Measurements from ENCODE around the gene CDK1.
"Not testable (repeated sequence)": the region's sequence is repeated elsewhere in the genome, so short reads cannot be mapped to it uniquely, and the experiment has no call there.

CDK1 gene

GRCh38 chr10:60816628-60817397 lies 38.5 kb downstream of the CDK1 start:
- Mint-ChIP-seq H3K9me3 (no peaks in the 10 kb centered on the region), H3K4me1 (ENCODE audit: low read depth) (peaks cover 8% of the 10 kb centered on the region), H3K4me3 (no peak overlapping the region), H3K27me3 (no peaks in the 10 kb centered on the region), H3K36me3 (ENCODE audit: low read depth) (no peaks in the 10 kb centered on the region), H3K27ac (no peak overlapping the region)
- no peak for DNase-seq

GRCh38 chr10:60817398-60817805 lies 39.1 kb downstream of the CDK1 start:
- DNase-seq: no peak
- H3K27ac Mint-ChIP-seq: no peak overlapping the region
- no peaks in the 10 kb centered on the region for H3K27me3 Mint-ChIP-seq
- H3K9me3 Mint-ChIP-seq: no peaks in the 10 kb centered on the region
- no peak overlapping the region for H3K4me3 Mint-ChIP-seq
- no peaks in the 10 kb centered on the region for H3K36me3 Mint-ChIP-seq (ENCODE audit: low read depth)
- H3K4me1 Mint-ChIP-seq (ENCODE audit: low read depth): peaks cover 8% of the 10 kb centered on the region

- H3K4me1 Mint-ChIP-seq (ENCODE audit: low read depth): peaks cover 8% of the 10 kb centered on the region
- no peaks in the 10 kb centered on the region for H3K36me3 Mint-ChIP-seq (ENCODE audit: low read depth)
- no peak overlapping the region for H3K4me3 Mint-ChIP-seq
- DNase-seq: no peak
- no peak overlapping the region for H3K27ac Mint-ChIP-seq
- no peaks in the 10 kb centered on the region for H3K27me3 Mint-ChIP-seq
- no peaks in the 10 kb centered on the region for H3K9me3 Mint-ChIP-seq
These were observed 40.0 kb downstream of the CDK1 start for GRCh38 chr10:60818134-60818770.

GRCh38 chr10:60819271-60819670 lies 41.0 kb downstream of the CDK1 start:
- Mint-ChIP-seq H3K36me3 (ENCODE audit: low read depth) (no peaks in the 10 kb centered on the region), H3K4me1 (ENCODE audit: low read depth) (peaks cover 8% of the 10 kb centered on the region), H3K27ac (no peak overlapping the region), H3K27me3 (no peaks in the 10 kb centered on the region), H3K9me3 (no peaks in the 10 kb centered on the region), H3K4me3 (no peak overlapping the region)
- no peak for DNase-seq

DNA sequence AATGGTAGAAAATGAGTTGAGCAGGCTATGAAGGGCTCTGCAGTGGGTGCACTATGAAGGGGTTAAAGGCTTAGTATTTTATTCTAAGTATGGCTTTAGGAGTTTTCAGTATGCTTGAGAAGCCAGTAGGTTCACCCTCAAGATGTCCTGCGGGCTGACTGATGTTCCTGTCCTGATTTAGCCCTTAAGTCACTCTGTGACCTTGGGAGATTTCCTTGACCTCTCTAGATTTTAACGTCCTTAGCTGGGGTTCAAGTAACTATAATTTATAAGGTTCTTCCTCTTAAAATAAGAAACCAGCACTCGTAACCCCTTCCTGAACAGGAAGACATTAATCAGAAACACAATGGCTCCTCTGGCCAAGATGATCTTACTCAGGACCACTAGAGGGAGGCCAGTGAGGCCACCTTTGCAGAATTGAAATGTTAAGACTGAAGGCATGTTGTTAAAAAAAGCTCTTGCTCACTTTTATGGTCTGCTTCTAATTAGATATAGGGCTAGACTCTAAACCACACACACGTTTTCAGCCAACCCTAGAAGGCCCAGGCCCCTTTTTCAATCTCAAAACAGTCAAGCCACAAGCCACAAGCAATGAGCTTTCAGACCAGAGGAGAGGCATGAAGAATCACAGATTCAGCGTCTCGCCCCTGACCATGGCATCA lies 41.9 kb downstream of the CDK1 start:
- H3K4me1 Mint-ChIP-seq (ENCODE audit: low read depth): peaks cover 8% of the 10 kb centered on the region
- no peaks in the 10 kb centered on the region for H3K36me3 Mint-ChIP-seq (ENCODE audit: low read depth)
- H3K4me3 Mint-ChIP-seq: no peak overlapping the region
- DNase-seq: no peak
- no peaks in the 10 kb centered on the region for H3K27me3 Mint-ChIP-seq
- H3K27ac Mint-ChIP-seq: no peak overlapping the region
- H3K9me3 Mint-ChIP-seq: no peaks in the 10 kb centered on the region

DNA sequence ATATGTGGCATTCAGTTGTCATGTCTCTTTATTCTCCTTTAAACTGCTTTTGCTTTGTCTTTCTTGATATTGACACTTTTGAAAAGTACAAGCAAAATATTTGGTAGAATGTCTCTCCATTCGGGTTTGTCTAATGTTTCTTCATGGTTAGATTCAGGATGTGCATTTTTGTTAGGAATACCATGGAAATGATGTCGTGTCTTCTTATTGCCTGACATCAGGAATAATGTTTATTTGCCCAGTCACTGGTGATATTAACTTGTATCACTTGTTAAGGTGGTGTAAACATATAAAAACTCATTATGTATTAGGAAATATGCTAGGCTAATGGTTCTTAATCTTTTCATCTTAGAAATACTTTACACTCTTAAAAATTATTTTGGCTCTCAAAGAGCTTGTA lies 43.4 kb downstream of the CDK1 start:
- DNase-seq: no peak
- H3K9me3 Mint-ChIP-seq: no peaks in the 10 kb centered on the region
- peaks cover 7% of the 10 kb centered on the region for H3K27me3 Mint-ChIP-seq
- H3K36me3 Mint-ChIP-seq (ENCODE audit: low read depth): no peaks in the 10 kb centered on the region
- H3K4me1 Mint-ChIP-seq (ENCODE audit: low read depth): peaks cover 4% of the 10 kb centered on the region
- H3K27ac Mint-ChIP-seq: no peak overlapping the region
- H3K4me3 Mint-ChIP-seq: no peak overlapping the region

- Mint-ChIP-seq H3K36me3 (ENCODE audit: low read depth) (no peaks in the 10 kb centered on the region), H3K9me3 (no peaks in the 10 kb centered on the region), H3K4me3 (no peak overlapping the region), H3K27ac (no peak overlapping the region), H3K27me3 (peaks cover 9% of the 10 kb centered on the region), H3K4me1 (ENCODE audit: low read depth) (peaks cover 6% of the 10 kb centered on the region)
- no peak for DNase-seq
These were observed 44.5 kb downstream of the CDK1 start for GRCh38 chr10:60822809-60823208.

- no peaks in the 10 kb centered on the region for H3K9me3 Mint-ChIP-seq
These were observed 45.0 kb downstream of the CDK1 start for GRCh38 chr10:60823324-60823723.

GRCh38 chr10:60825520-60825919 lies 47.2 kb downstream of the CDK1 start:
- Mint-ChIP-seq H3K4me1 (ENCODE audit: low read depth) (peaks cover 12% of the 10 kb centered on the region), H3K27ac (no peak overlapping the region), H3K9me3 (no peaks in the 10 kb centered on the region), H3K36me3 (ENCODE audit: low read depth) (no peaks in the 10 kb centered on the region), H3K27me3 (peaks cover 9% of the 10 kb centered on the region), H3K4me3 (no peak overlapping the region)
- no peak for DNase-seq

More at GRCh38 chr10:60823324-60823723, 45.0 kb downstream of the CDK1 start:
- Mint-ChIP-seq H3K27ac (no peak overlapping the region), H3K4me1 (ENCODE audit: low read depth) (peaks cover 11% of the 10 kb centered on the region), H3K36me3 (ENCODE audit: low read depth) (no peaks in the 10 kb centered on the region), H3K4me3 (no peak overlapping the region), H3K27me3 (peaks cover 9% of the 10 kb centered on the region)
- DNase-seq: no peak

- Mint-ChIP-seq H3K9me3 (no peaks in the 10 kb centered on the region), H3K27ac (no peak overlapping the region), H3K27me3 (peaks cover 16% of the 10 kb centered on the region), H3K36me3 (ENCODE audit: low read depth) (no peaks in the 10 kb centered on the region), H3K4me3 (no peak overlapping the region), H3K4me1 (ENCODE audit: low read depth) (peaks cover 12% of the 10 kb centered on the region)
- no peak for DNase-seq
These were observed 49.7 kb downstream of the CDK1 start for GRCh38 chr10:60827791-60828488.

GRCh38 chr10:60828489-60828852 lies 50.2 kb downstream of the CDK1 start:
- Mint-ChIP-seq H3K4me1 (ENCODE audit: low read depth) (peaks cover 12% of the 10 kb centered on the region), H3K27me3 (peaks cover 16% of the 10 kb centered on the region), H3K4me3 (no peak overlapping the region), H3K9me3 (no peaks in the 10 kb centered on the region), H3K36me3 (ENCODE audit: low read depth) (no peaks in the 10 kb centered on the region), H3K27ac (no peak overlapping the region)
- no peak for DNase-seq

GRCh38 chr10:60832136-60832535 lies 53.9 kb downstream of the CDK1 start:
- not testable (repeated sequence) for DNase-seq; H3K4me3 Mint-ChIP-seq; H3K36me3 Mint-ChIP-seq (ENCODE audit: low read depth); H3K9me3 Mint-ChIP-seq; H3K27ac Mint-ChIP-seq; H3K27me3 Mint-ChIP-seq
- H3K4me1 Mint-ChIP-seq (ENCODE audit: low read depth): peaks cover 12% of the 10 kb centered on the region

DNA sequence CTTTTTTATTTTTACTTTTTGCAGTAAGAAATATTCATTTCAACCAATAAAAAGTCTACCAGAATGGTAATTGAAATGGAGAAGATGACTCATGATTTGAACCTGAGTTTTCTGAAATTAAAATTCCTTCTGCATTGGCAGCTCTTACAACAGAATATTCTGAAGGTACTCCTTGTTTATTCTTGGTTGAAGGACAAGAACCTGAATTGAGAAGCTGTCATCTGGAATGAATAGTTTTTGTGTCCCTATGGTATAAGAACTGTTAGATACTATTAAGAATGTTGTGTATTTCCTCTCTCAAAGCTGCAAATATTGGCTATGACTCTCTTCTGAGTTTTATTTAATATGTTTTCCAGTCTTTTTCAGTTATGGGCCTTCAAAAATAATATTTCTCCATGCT lies 56.1 kb downstream of the CDK1 start:
- H3K36me3 Mint-ChIP-seq (ENCODE audit: low read depth): no peaks in the 10 kb centered on the region
- H3K4me3 Mint-ChIP-seq: no peak overlapping the region
- no peak overlapping the region for H3K27ac Mint-ChIP-seq
- DNase-seq: no peak
- H3K27me3 Mint-ChIP-seq: peaks cover 10% of the 10 kb centered on the region
- H3K9me3 Mint-ChIP-seq: no peaks in the 10 kb centered on the region
- H3K4me1 Mint-ChIP-seq (ENCODE audit: low read depth): no peaks in the 10 kb centered on the region

- DNase-seq: no peak
- Mint-ChIP-seq H3K4me3 (no peak overlapping the region), H3K9me3 (no peaks in the 10 kb centered on the region), H3K27me3 (peaks cover 10% of the 10 kb centered on the region), H3K27ac (no peak overlapping the region), H3K36me3 (ENCODE audit: low read depth) (no peaks in the 10 kb centered on the region), H3K4me1 (ENCODE audit: low read depth) (no peaks in the 10 kb centered on the region)
These were observed 56.8 kb downstream of the CDK1 start for GRCh38 chr10:60835049-60835448.

DNA sequence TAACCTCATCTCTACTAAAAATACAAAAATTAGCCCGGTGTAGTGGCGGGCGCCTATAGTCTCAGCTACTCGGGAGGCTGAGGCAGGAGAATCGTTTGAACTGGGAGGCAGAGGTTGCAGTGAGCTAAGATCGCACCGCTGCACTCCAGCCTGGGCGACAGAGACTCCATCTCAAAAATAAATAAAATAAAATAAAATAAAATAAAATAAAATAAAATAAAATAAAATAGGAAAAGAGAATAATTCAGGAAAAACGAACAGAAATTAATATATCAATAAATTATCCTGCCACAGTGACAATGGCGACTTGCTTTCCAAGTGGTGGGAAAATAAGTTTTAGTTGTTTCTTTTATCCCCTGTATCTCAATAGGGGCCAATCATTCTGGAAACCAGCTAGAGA lies 62.9 kb downstream of the CDK1 start:
- not testable (repeated sequence) for H3K27ac Mint-ChIP-seq; H3K4me3 Mint-ChIP-seq; H3K36me3 Mint-ChIP-seq (ENCODE audit: low read depth); DNase-seq; H3K4me1 Mint-ChIP-seq (ENCODE audit: low read depth); H3K9me3 Mint-ChIP-seq; H3K27me3 Mint-ChIP-seq
